GM12878 (cell line): ENCODE data around the gene QPCT. TPM values are rescaled to one million over a fixed set of nuclear protein-coding genes. Genes with fewer than 3 reads are reported as not detected.

ENCODE experiments used
- ATAC-seq: fragments of 200-7000 bp; cut with Tn5 transposase; 3 replicates; pipeline ENCODE4 v1.9.1; 2020; ENCODE audit warnings: mild to moderate bottlenecking, moderate library complexity
- BruUV-seq: library from RNA; stranded (reverse); fragments of 400-500 nt; replicated peaks from 2 replicates; lab custom pipeline; 2021; lab: Mats Ljungman, UMichigan
- CTCF ChIA-PET: fragments of 300-600 bp; sonication (Branson Sonifier 250); formaldehyde crosslinking; extraction: SDS; loops from one replicate; lab custom pipeline; 2021; ENCODE audit warnings: inconsistent platforms; lab: Yijun Ruan, JAX
- POLR2A ChIA-PET: fragments of 350-600 bp; formaldehyde crosslinking; extraction: SDS; loops from one replicate; lab custom pipeline; 2021; ENCODE audit warnings: inconsistent platforms; lab: Charles Lee
- RAD21 ChIA-PET: fragments of 300-600 bp; sonication (Branson Sonifier 250); formaldehyde crosslinking; loops from one replicate; lab custom pipeline; 2023; ENCODE audit warnings: antibody characterized with exemption; ENCODE audit not compliant: unreplicated experiment; lab: Charles Lee
- SMC1A ChIA-PET: fragments of 300-600 bp; sonication (Branson Sonifier 250); formaldehyde crosslinking; loops from one replicate; lab custom pipeline; 2023; ENCODE audit not compliant: unreplicated experiment, uncharacterized antibody; lab: Charles Lee
- DNase-seq: peaks from one replicate; pipeline ENCODE4 v3.0.0-alpha.2; 2011; ENCODE audit warnings: low read depth, low spot score
- FAIRE-seq: peaks from 3 replicates; lab custom pipeline; 2011; peaks lifted over from hg19 to GRCh38; lab: Jason Lieb, UNC
- H2AFZ ChIP-seq: 2 replicates; pipeline ENCODE4 v1.6.0; 2011; ENCODE audit warnings: low read depth, low read length, control low read depth; ENCODE audit not compliant: control insufficient read depth
- H3K27ac ChIP-seq: 2 replicates; pipeline ENCODE4 v1.5.1; 2011; ENCODE audit warnings: control low read depth; ENCODE audit not compliant: control insufficient read depth, insufficient read depth
- H3K27me3 ChIP-seq, 2 experiments: replicated peaks in 1 of 2; 2 replicates each; pipeline versions ENCODE4 v1.6.0 to v1.6.1; 2011; ENCODE audit warnings: low read length in 1 of 2; ENCODE audit not compliant: control insufficient read depth in 2 of 2, insufficient read depth in 2 of 2
- H3K36me3 ChIP-seq, 2 experiments: 2 replicates each; pipeline ENCODE4 v1.5.1; 2011; ENCODE audit warnings: low read length in 1 of 2; ENCODE audit not compliant: control insufficient read depth in 2 of 2, insufficient read depth in 2 of 2
- H3K4me1 ChIP-seq: 2 replicates; pipeline ENCODE4 v1.6.1; 2011; ENCODE audit warnings: mild to moderate bottlenecking, low read length, moderate library complexity, mixed read lengths; ENCODE audit not compliant: control insufficient read depth, insufficient read depth
- H3K4me2 ChIP-seq: 2 replicates; pipeline ENCODE4 v1.6.0; 2011; ENCODE audit warnings: control low read depth; ENCODE audit not compliant: control insufficient read depth, insufficient read depth
- H3K4me3 ChIP-seq: fragments of 200-600 bp; sonication (generic); 2 replicates; pipeline ENCODE4 v1.5.1; 2016
- H3K79me2 ChIP-seq: 2 replicates; pipeline ENCODE4 v1.6.0; 2011; ENCODE audit warnings: low read length; ENCODE audit not compliant: control insufficient read depth, insufficient read depth
- H3K9ac ChIP-seq: 2 replicates; pipeline ENCODE4 v1.8.0; 2011; ENCODE audit warnings: low read length, control low read depth, mixed read lengths; ENCODE audit not compliant: control insufficient read depth, insufficient read depth
- H3K9me3 ChIP-seq: replicated peaks from 3 replicates; pipeline ENCODE4 v1.5.1; 2011; ENCODE audit warnings: mild to moderate bottlenecking, low read length; ENCODE audit not compliant: control insufficient read depth, insufficient read depth
- H4K20me1 ChIP-seq: 2 replicates; pipeline ENCODE4 v1.6.0; 2011; ENCODE audit not compliant: control insufficient read depth, insufficient read depth
- CBFB ChIP-seq: IDR thresholded peaks from 2 replicates; pipeline ENCODE4 v1.6.1; 2016; ENCODE audit warnings: antibody characterized with exemption, low read depth
- CEBPB ChIP-seq, 2 experiments: fragments of 150-350 bp in 1 of 2; IDR thresholded peaks; 2 replicates each; pipeline ENCODE4 v1.6.1; 2012 to 2014; ENCODE audit warnings: low read depth in 2 of 2, low read length in 2 of 2, borderline replicate concordance in 1 of 2, inconsistent platforms in 1 of 2
- CREM ChIP-seq: IDR thresholded peaks from 2 replicates; pipeline ENCODE4 v1.6.1; 2014; ENCODE audit warnings: antibody characterized with exemption, low read depth
- E2F4 ChIP-seq: IDR thresholded peaks from 2 replicates; pipeline ENCODE4 v1.6.1; 2012; ENCODE audit warnings: low read depth, low read length, improper control_type of control experiment
- MEF2B ChIP-seq: fragments of 450-650 bp; IDR thresholded peaks from 2 replicates; pipeline ENCODE4 v1.6.1; 2018; ENCODE audit warnings: mild to moderate bottlenecking, moderate library complexity; ENCODE audit not compliant: partially characterized antibody, poor library complexity, severe bottlenecking
- NFYB ChIP-seq: IDR thresholded peaks from 2 replicates; pipeline ENCODE4 v1.6.1; 2011; ENCODE audit warnings: low read depth, mild to moderate bottlenecking, low read length, improper control_type of control experiment, moderate library complexity; ENCODE audit not compliant: insufficient read depth
- POLR2AphosphoS5 ChIP-seq: IDR thresholded peaks from 2 replicates; pipeline ENCODE4 v1.6.1; 2011; ENCODE audit warnings: mild to moderate bottlenecking, low read length, inconsistent platforms
- RBBP5 ChIP-seq: fragments of 200-600 bp; sonication (generic); conservative IDR thresholded peaks from 2 replicates; pipeline ENCODE4 v1.6.1; 2016
- SRF ChIP-seq, 2 experiments: IDR thresholded peaks; 2 replicates each; pipeline ENCODE4 v1.6.1; 2011; ENCODE audit warnings: low read depth in 2 of 2, low read length in 2 of 2, mild to moderate bottlenecking in 1 of 2, moderate library complexity in 1 of 2
- ZNF24 ChIP-seq: fragments of 450-650 bp; IDR thresholded peaks from 2 replicates; pipeline ENCODE4 v1.6.1; 2017; ENCODE audit warnings: antibody characterized with exemption, mild to moderate bottlenecking
- WGBS: methylation state at CpG from one replicate; pipeline ENCODE4 v1.1.6; 2016; ENCODE audit warnings: low lambda C conversion rate; ENCODE audit not compliant: insufficient replicate concordance, insufficient coverage; ENCODE audit errors: missing lambda C conversion rate; 5-methylcytosine and 5-hydroxymethylcytosine counted together
- in situ Hi-C: fragments of 300-500 bp; cut with MboI; formaldehyde crosslinking; loops from 9 replicates; pipeline ENCODE4 v1.14.3; 2018; ENCODE audit warnings: mixed read lengths
- intact Hi-C: fragments of 100-400 bp; cut with micrococcal nuclease; formaldehyde crosslinking; loops from one replicate; pipeline ENCODE4 v1.14.2; 2022; ENCODE audit not compliant: unreplicated experiment
- polyA plus RNA-seq, 11 experiments: library from polyadenylated mRNA; depleted of rRNA in 4 of 11; unstranded in 6 of 11; stranded (reverse) in 5 of 11; fragments of >200 nt; fragmentation: Nextera tagmentation in 4 of 11; fragmentation: Illumina TruSeq in 1 of 11; extraction: Ambion mirVana in 4 of 11; extraction: Trizol in 1 of 11; gene quantifications; 1 replicate in 1 of 11; 2 replicates in 10 of 11; pipeline versions ENCODE4 v1.2.1 to v1.2.3, GENCODE V29; 2011 to 2016; ENCODE audit warnings: inconsistent platforms in 2 of 11, missing spikeins in 2 of 11, low read depth in 1 of 11
- total RNA-seq, 4 experiments: library from RNA; depleted of rRNA in 3 of 4; stranded (reverse); fragments of >200 nt in 3 of 4; fragmentation: Illumina TruSeq in 1 of 4; extraction: Trizol in 1 of 4; gene quantifications; 2 replicates each; pipeline versions ENCODE4 v1.2.1 to v1.2.3, GENCODE V29; 2013 to 2021

The QPCT gene
- total and polyA plus RNA-seq, 10 of the 15 experiments (the other 5 are each of a cell fraction or from before 2014, with no cell fraction given) = 0.14 to 0.86 (median 0.18) TPM; not detected in 1

GRCh38 chr2:37355735-37356134 lies 11.3 kb downstream of the QPCT start:
- POLR2A ChIA-PET = no interaction called here
- no TSS peak for BruUV-seq
- no peaks in the 10 kb centered on the region for H3K36me3 ChIP-seq
- H4K20me1 ChIP-seq = no peaks in the 10 kb centered on the region
- no peaks in the 10 kb centered on the region for H3K9me3 ChIP-seq
- TF ChIP-seq POLR2AphosphoS5 = no peak
- TF ChIP-seq NFYB = no peak
- no peak for TF ChIP-seq SRF (IDR thresholded peaks at IDR 0.05; ENCODE audit: low read depth in 2 of 2, low read length in 2 of 2)
- TF ChIP-seq, all 136 proteins: peak for 0
- H3K4me3 ChIP-seq = no peak overlapping the region
- no peak overlapping the region for H3K27ac ChIP-seq
- H3K4me1 ChIP-seq = peaks cover 4% of the 10 kb centered on the region; the same call in 1 of the 2 replicates
- no peak overlapping the region for H2AFZ ChIP-seq
- no peak for ATAC-seq
- H3K27me3 ChIP-seq = no peaks in the 10 kb centered on the region
- H3K4me2 ChIP-seq = no peak overlapping the region
- intact Hi-C loops (no loop called here), in situ Hi-C loops (no loop called here)
- CTCF ChIA-PET = no interaction called here
- 69% methylated on average over 7 of the region's 7 CpGs for WGBS
- no peak overlapping the region for H3K9ac ChIP-seq
- H3K79me2 ChIP-seq = no peaks in the 10 kb centered on the region
- SMC1A ChIA-PET = no interaction called here
- DNase-seq = no peak
- FAIRE-seq = no peak
- RAD21 ChIA-PET = no interaction called here

- Histone ChIP-seq H3K4me2 (no peak overlapping the region), H3K4me1 (peaks cover 4% of the 10 kb centered on the region; the same call in 1 of the 2 replicates), H3K9ac (no peak overlapping the region), H3K9me3 (no peaks in the 10 kb centered on the region), H3K36me3 (no peaks in the 10 kb centered on the region), H3K27ac (no peak overlapping the region)
- no peak for FAIRE-seq
- no peak for DNase-seq
- no peak for TF ChIP-seq MEF2B
- no peak for TF ChIP-seq CEBPB (IDR thresholded peaks at IDR 0.05; ENCODE audit: borderline replicate concordance in 1 of 2, low read depth in 2 of 2, low read length in 2 of 2)
- TF ChIP-seq ZNF24 = no peak
- no peak for TF ChIP-seq RBBP5
- TF ChIP-seq CBFB = no peak
- no peak for TF ChIP-seq E2F4
- TF ChIP-seq CREM = no peak
- TF ChIP-seq, all 136 proteins: peak for 0
- ChIA-PET SMC1A (interaction anchor here (0.7 kb wide), 1 partner anchor 23 kb away, joined by 3 read pairs; no protein-coding TSS in a partner anchor), CTCF (no interaction called here), RAD21 (no interaction called here), POLR2A (no interaction called here)
- 35% methylated on average over 6 of the region's 6 CpGs for WGBS
- Histone ChIP-seq H3K27me3 (no peaks in the 10 kb centered on the region), H2AFZ (no peak overlapping the region), H3K79me2 (no peaks in the 10 kb centered on the region), H3K4me3 (no peak overlapping the region), H4K20me1 (no peaks in the 10 kb centered on the region)
- in situ Hi-C loops (no loop called here), intact Hi-C loops (no loop called here)
- no TSS peak for BruUV-seq
- ATAC-seq = no peak
These were observed 11.9 kb downstream of the QPCT start for GRCh38 chr2:37356299-37356698.
